Osteoblast (primary cell): Measurements from ENCODE around the gene ATP10A. TPM values are rescaled to one million over a fixed set of nuclear protein-coding genes. Genes with fewer than 3 reads are reported as not detected.

Source experiments
- DNase-seq: peaks from one replicate; pipeline ENCODE4 v3.0.0; 2011; ENCODE audit warnings: low spot score, mixed read lengths; ENCODE audit not compliant: insufficient read length; ENCODE audit errors: missing footprints
- H2AFZ ChIP-seq: 2 replicates; pipeline ENCODE4 v1.6.0; 2011; ENCODE audit warnings: mild to moderate bottlenecking, low read length
- H3K27ac ChIP-seq: 2 replicates; pipeline ENCODE4 v1.5.1; 2011; ENCODE audit warnings: mild to moderate bottlenecking, low read depth, low read length, moderate library complexity
- H3K27me3 ChIP-seq: 2 replicates; pipeline ENCODE4 v1.6.0; 2012; ENCODE audit warnings: mild to moderate bottlenecking, control low read depth, inconsistent platforms, low read length, moderate library complexity; ENCODE audit not compliant: insufficient read depth
- H3K36me3 ChIP-seq: 2 replicates; pipeline ENCODE4 v1.5.1; 2011; ENCODE audit warnings: mild to moderate bottlenecking, low read length, control low read depth, moderate library complexity; ENCODE audit not compliant: insufficient read depth
- H3K4me1 ChIP-seq: 2 replicates; pipeline ENCODE4 v1.5.1; 2011; ENCODE audit warnings: mild to moderate bottlenecking, low read length, control low read depth, moderate library complexity; ENCODE audit not compliant: insufficient read depth
- H3K4me2 ChIP-seq: 2 replicates; pipeline ENCODE4 v1.6.0; 2011; ENCODE audit warnings: mild to moderate bottlenecking, low read length; ENCODE audit not compliant: insufficient read depth
- H3K4me3 ChIP-seq: fragments of 200-600 bp; sonication (generic); 3 replicates; pipeline ENCODE4 v1.5.1; 2012; ENCODE audit warnings: mild to moderate bottlenecking, low read length, inconsistent platforms; ENCODE audit not compliant: insufficient read depth
- H3K79me2 ChIP-seq: 2 replicates; pipeline ENCODE4 v1.6.0; 2012; ENCODE audit warnings: mild to moderate bottlenecking, low read length, control low read depth, inconsistent platforms; ENCODE audit not compliant: insufficient read depth
- H3K9me3 ChIP-seq: 2 replicates; pipeline ENCODE4 v1.5.1; 2011; ENCODE audit warnings: low read depth, low read length, control low read depth
- H4K20me1 ChIP-seq: 2 replicates; pipeline ENCODE4 v1.6.0; 2012; ENCODE audit warnings: mild to moderate bottlenecking, low read length, control low read depth; ENCODE audit not compliant: insufficient read depth
- CTCF ChIP-seq: IDR thresholded peaks from 2 replicates; pipeline ENCODE4 v1.5.1; 2011; ENCODE audit warnings: mild to moderate bottlenecking, low read depth, low read length, moderate library complexity; ENCODE audit errors: extremely low read depth
- total RNA-seq: library from RNA; depleted of rRNA; stranded (reverse); fragments of >200 nt; gene quantifications from 2 replicates; pipeline ENCODE4 v1.2.3, GENCODE V29; 2012

ATP10A gene
- total RNA-seq, 1 donor = 32.9 TPM

- no peaks in the 10 kb centered on the region for H3K27me3 ChIP-seq
- no peak overlapping the region for H3K4me2 ChIP-seq
- no peaks in the 10 kb centered on the region for H3K9me3 ChIP-seq
- no peak for TF ChIP-seq CTCF
- no peak overlapping the region for H3K4me3 ChIP-seq
- H3K4me1 ChIP-seq = peaks cover 21% of the 10 kb centered on the region
- H3K79me2 ChIP-seq = no peaks in the 10 kb centered on the region
- peaks cover 43% of the 10 kb centered on the region for H3K36me3 ChIP-seq
- no peak overlapping the region for H3K27ac ChIP-seq
- no peaks in the 10 kb centered on the region for H4K20me1 ChIP-seq
- no peak overlapping the region for H2AFZ ChIP-seq
- no peak for DNase-seq
Observed at GRCh38 chr15:25682340-25682739, 180.8 kb downstream of the ATP10A start.

- no peaks in the 10 kb centered on the region for H3K9me3 ChIP-seq
- peaks cover 17% of the 10 kb centered on the region for H3K4me1 ChIP-seq
- no peak overlapping the region for H3K4me2 ChIP-seq
- no peak for DNase-seq
- peaks cover 38% of the 10 kb centered on the region for H3K36me3 ChIP-seq
- no peak overlapping the region for H2AFZ ChIP-seq
- no peaks in the 10 kb centered on the region for H3K27me3 ChIP-seq
- no peaks in the 10 kb centered on the region for H3K79me2 ChIP-seq
- no peak overlapping the region for H3K4me3 ChIP-seq
- no peak overlapping the region for H3K27ac ChIP-seq
- H4K20me1 ChIP-seq = no peaks in the 10 kb centered on the region
- no peak for TF ChIP-seq CTCF
Observed at GRCh38 chr15:25680686-25681025, 182.5 kb downstream of the ATP10A start.

- no peaks in the 10 kb centered on the region for H3K9me3 ChIP-seq
Observed at GRCh38 chr15:25679964-25680685, 183.0 kb downstream of the ATP10A start.

GRCh38 chr15:25679492-25679891 is 183.6 kb downstream of the ATP10A start:
- Histone ChIP-seq H3K27ac (no peak overlapping the region), H3K4me1 (peaks cover 6% of the 10 kb centered on the region), H3K79me2 (no peaks in the 10 kb centered on the region), H4K20me1 (no peaks in the 10 kb centered on the region), H3K36me3 (peaks cover 38% of the 10 kb centered on the region), H3K9me3 (no peaks in the 10 kb centered on the region), H3K4me3 (no peak overlapping the region), H3K27me3 (no peaks in the 10 kb centered on the region), H3K4me2 (no peak overlapping the region), H2AFZ (no peak overlapping the region)
- TF ChIP-seq CTCF = no peak
- no peak for DNase-seq

More at GRCh38 chr15:25679964-25680685, 183.0 kb downstream of the ATP10A start:
- no peaks in the 10 kb centered on the region for H3K79me2 ChIP-seq
- TF ChIP-seq CTCF = no peak
- H3K27me3 ChIP-seq = no peaks in the 10 kb centered on the region
- no peak overlapping the region for H3K4me3 ChIP-seq
- H3K4me2 ChIP-seq = no peak overlapping the region
- no peak overlapping the region for H3K27ac ChIP-seq
- DNase-seq = no peak
- H3K4me1 ChIP-seq = peaks cover 12% of the 10 kb centered on the region
- H3K36me3 ChIP-seq = peaks cover 38% of the 10 kb centered on the region
- no peak overlapping the region for H2AFZ ChIP-seq
- no peaks in the 10 kb centered on the region for H4K20me1 ChIP-seq
